Tibial artery (tissue), 4 donors: ENCODE data around the gene CTSZ.
A peak's percentile ranks its signal among the peaks of the same experiment; 100 is the strongest.
"Not testable (repeated sequence)": the region's sequence is repeated elsewhere in the genome, so short reads cannot be mapped to it uniquely, and the experiment has no call there.

ENCODE experiments used
- DNase-seq, 2 donors: peaks; one replicate each; pipeline ENCODE4 v3.0.0-alpha.2; 2019
- H3K27ac ChIP-seq, 2 donors: fragments of 200-600 bp; sonication (generic) in 1 of 2; 1 replicate in 1 of 2; 2 replicates in 1 of 2; pipeline ENCODE4 v1.5.1; 2018 to 2019; ENCODE audit warnings: mild to moderate bottlenecking in 1 of 2
- H3K27me3 ChIP-seq, 2 donors: fragments of 200-600 bp; sonication (generic) in 1 of 2; one replicate each; pipeline versions ENCODE4 v1.5.1 to v1.6.0; 2016 to 2019
- H3K36me3 ChIP-seq, 3 donors: fragments of 200-600 bp; sonication (generic) in 2 of 3; one replicate each; pipeline ENCODE4 v1.5.1; 2016 to 2019; ENCODE audit warnings: mild to moderate bottlenecking in 2 of 3
- H3K4me1 ChIP-seq, 4 donors: fragments of 200-600 bp; sonication (generic) in 2 of 4; 1 replicate in 3 of 4; 2 replicates in 1 of 4; pipeline ENCODE4 v1.5.1; 2016 to 2019
- H3K4me3 ChIP-seq, 2 donors: fragments of 200-600 bp; sonication (generic) in 1 of 2; 1 replicate in 1 of 2; 2 replicates in 1 of 2; pipeline ENCODE4 v1.5.1; 2018 to 2019; ENCODE audit warnings: mild to moderate bottlenecking in 2 of 2
- H3K9me3 ChIP-seq, 3 donors: fragments of 200-600 bp; sonication (generic) in 1 of 3; one replicate each; pipeline ENCODE4 v1.5.1; 2016 to 2019
- intact Hi-C: fragments of 100-400 bp; cut with DNase I; formaldehyde crosslinking; loops from one replicate; pipeline ENCODE4 v1.15.0; 2023; ENCODE audit warnings: low total_unique reads
- TF ChIP-seq, protein P1 (sequence below), 2 experiments: fragments of 200-600 bp in 1 of 2; fragments of 450-650 bp in 1 of 2; IDR thresholded peaks; one replicate each; pipeline ENCODE4 v1.5.1; 2017 to 2019; ENCODE audit warnings: antibody characterized with exemption in 2 of 2, mild to moderate bottlenecking in 1 of 2, moderate library complexity in 1 of 2

Gene CTSZ

DNA sequence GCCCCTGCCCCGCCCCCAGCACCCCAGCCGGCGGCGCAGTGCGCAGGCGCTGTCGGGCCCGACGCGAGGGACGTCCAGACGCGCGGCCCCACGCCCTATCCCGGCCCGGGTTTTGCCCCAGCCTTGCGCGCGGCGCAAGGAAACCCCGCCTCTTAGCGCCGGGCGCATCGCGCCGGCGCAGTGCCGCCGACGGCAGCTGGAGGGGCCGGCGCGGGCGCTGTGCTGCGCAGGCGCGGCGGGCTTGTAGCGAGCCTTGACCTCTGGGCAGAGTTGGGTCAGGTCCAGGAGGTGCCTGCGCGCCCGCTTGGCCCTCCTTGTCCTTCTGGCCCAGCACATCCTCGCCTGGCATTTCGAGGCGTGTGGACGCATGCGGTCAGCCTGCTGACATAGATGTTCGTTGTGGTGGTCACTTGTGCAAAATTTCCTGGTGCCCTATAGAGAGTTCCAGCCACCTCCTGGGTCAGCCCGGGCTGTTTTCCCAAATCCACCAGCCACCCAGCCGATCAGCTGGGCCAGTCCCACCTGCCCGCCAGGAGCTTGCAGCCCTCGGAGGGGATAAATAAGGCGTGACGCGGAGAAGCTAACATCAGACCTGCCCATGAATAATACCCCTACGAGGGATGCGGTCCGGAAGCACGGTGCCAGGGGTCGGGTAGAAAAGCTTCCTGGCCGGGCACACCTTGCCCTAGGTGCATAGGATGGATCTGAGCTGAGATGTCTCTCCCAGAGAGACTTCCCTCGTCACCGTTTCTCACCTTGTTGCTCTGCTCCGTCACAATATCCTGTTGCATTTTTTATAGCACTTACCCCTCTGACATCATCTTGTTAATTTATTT, 36.0 kb upstream of the CTSZ start:
- Histone ChIP-seq H3K27me3 (no peaks in the 10 kb centered on the region), H3K4me3 (peak overlapping the region; percentile 70 to 78), H3K36me3 (peaks cover 3 to 7% (median 3%) of the 10 kb centered on the region in 3 donors), H3K27ac (peak overlapping the region; percentile 73 to 76), H3K4me1 (peaks cover 0 to 33% (median 17%) of the 10 kb centered on the region in 4 donors), H3K9me3 (no peaks in the 10 kb centered on the region)
- intact Hi-C loops = no loop called here
- TF ChIP-seq, protein P1, sequence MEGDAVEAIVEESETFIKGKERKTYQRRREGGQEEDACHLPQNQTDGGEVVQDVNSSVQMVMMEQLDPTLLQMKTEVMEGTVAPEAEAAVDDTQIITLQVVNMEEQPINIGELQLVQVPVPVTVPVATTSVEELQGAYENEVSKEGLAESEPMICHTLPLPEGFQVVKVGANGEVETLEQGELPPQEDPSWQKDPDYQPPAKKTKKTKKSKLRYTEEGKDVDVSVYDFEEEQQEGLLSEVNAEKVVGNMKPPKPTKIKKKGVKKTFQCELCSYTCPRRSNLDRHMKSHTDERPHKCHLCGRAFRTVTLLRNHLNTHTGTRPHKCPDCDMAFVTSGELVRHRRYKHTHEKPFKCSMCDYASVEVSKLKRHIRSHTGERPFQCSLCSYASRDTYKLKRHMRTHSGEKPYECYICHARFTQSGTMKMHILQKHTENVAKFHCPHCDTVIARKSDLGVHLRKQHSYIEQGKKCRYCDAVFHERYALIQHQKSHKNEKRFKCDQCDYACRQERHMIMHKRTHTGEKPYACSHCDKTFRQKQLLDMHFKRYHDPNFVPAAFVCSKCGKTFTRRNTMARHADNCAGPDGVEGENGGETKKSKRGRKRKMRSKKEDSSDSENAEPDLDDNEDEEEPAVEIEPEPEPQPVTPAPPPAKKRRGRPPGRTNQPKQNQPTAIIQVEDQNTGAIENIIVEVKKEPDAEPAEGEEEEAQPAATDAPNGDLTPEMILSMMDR (IDR thresholded peaks at IDR 0.05) = peak in 1 of 2 experiments; percentile 29
- DNase-seq = peak; percentile 86 to 95

DNA sequence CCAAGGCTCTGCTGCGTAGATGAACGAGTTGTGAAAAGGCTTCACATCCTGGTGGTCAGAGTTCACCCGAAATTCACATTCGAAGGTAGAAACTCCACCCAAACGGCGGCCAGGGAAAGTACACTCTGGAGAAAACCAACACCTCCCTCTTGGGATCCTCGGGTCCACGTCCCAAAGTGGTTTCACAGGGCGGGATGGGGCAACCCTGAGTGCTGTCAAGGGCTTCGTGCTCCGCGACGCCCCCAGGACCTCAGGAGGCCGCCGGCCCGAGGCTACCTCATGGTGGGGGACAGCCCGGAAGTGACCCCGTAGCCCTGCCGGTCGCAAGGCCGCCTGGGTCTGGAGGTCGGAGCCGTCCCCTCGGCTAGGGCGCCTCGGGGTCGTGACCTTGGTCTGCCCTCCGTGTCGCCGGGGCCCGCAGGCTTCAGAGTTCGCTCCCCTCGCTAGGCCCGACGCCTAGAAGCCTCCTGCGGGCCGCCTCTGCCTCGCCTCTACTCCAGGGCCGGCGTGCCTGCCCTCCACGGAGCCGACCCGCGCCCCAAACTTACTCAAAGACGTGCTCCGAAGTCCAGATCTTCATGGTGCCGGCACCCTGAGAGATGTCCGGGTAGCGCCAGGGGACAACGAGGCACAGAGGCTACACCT, 35.2 kb upstream of the CTSZ start, which contains the start of gene PRELID3B:
PRELID3B (minus strand) TSS at position 636 of the 645 bp plus-strand sequence; CDS start at position 580, 56 bp downstream.
- H3K36me3 ChIP-seq = peaks cover 9 to 14% (median 11%) of the 10 kb centered on the region in 3 donors
- H3K27ac ChIP-seq = peak within 1 kb of the TSS; percentile 73 to 76
- intact Hi-C loops = no loop called here
- H3K9me3 ChIP-seq = no peaks in the 10 kb centered on the region
- H3K27me3 ChIP-seq = no peaks in the 10 kb centered on the region
- DNase-seq = peak; percentile 31 to 70
- H3K4me1 ChIP-seq = peaks cover 0 to 33% (median 17%) of the 10 kb centered on the region in 4 donors
- TF ChIP-seq, protein P1 (IDR thresholded peaks at IDR 0.05) = no peak
- peak within 1 kb of the TSS; percentile 70 to 78 for H3K4me3 ChIP-seq

DNA sequence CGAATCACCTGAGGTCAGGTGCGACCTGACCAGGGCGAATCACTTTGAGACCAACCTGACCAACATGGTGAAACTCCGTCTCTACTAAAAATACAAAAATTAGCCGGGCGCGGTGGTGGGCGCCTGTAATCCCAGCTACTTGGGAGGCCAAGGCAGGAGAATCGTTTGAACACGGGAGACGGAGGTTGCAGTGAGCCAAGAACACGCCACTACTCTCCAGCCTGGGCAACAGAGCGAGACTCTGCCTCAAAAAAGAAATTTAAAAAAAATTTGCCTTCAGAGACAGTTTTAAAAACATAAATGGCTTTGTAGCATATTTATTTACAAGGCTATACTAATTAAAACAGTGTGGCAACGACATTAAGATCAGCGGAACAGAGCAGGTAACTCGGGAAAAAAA, 34.4 kb upstream of the CTSZ start:
- H3K36me3 ChIP-seq = peaks cover 11 to 22% (median 15%) of the 10 kb centered on the region in 3 donors
- H3K27ac ChIP-seq, H3K9me3 ChIP-seq, H3K27me3 ChIP-seq, DNase-seq, intact Hi-C loops: not testable (repeated sequence)
- H3K4me3 ChIP-seq = peak overlapping the region; percentile 70 to 78
- peaks cover 0 to 33% (median 17%) of the 10 kb centered on the region in 4 donors for H3K4me1 ChIP-seq

DNA sequence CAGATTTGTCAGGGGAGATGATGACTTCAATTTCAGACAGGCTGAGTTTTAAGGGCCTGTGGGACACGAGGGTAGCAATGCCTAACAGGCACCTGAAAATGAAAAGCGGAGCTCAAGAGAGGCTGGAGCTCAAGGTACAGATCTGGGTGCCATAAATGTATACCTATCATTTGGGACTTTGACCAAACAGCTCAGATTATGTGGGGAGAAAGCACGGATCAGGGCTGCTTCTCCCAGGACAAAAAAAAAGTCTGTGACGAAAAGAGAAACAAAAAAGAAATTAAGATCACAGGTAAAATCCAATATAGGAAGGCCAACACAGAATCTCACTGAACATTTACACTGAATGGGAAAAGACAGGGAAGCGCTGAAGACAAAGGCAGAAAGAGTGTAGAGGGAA, 33.6 kb upstream of the CTSZ start:
- no peak for DNase-seq
- no peaks in the 10 kb centered on the region for H3K27me3 ChIP-seq
- no peak overlapping the region for H3K27ac ChIP-seq
- intact Hi-C loops = no loop called here
- peaks cover 0 to 33% (median 17%) of the 10 kb centered on the region in 4 donors for H3K4me1 ChIP-seq
- H3K9me3 ChIP-seq = no peaks in the 10 kb centered on the region
- H3K36me3 ChIP-seq = peaks cover 18 to 30% (median 23%) of the 10 kb centered on the region in 3 donors
- TF ChIP-seq, protein P1 (IDR thresholded peaks at IDR 0.05) = no peak
- H3K4me3 ChIP-seq = no peak overlapping the region

DNA sequence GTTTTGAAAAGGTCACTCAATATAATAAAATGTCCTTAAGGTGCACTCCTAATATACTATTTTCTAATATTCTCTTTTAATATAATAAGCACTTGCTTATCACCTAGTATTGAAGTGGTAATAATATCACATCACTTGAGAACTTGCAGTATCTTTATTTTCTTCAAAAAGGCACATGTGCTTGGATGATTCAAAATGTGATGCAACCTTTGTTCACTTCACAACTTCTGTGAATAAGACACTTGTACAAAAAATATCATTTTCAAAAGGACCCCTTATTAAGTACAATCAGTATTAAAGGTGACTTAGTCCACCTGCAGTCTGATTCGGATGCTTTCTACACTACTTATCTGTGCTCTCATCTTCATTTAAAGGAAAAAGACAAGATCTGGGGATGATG, 32.2 kb upstream of the CTSZ start:
- Histone ChIP-seq H3K9me3 (no peaks in the 10 kb centered on the region), H3K4me1 (peaks cover 0 to 33% (median 17%) of the 10 kb centered on the region in 4 donors), H3K27me3 (no peaks in the 10 kb centered on the region), H3K27ac (no peak overlapping the region), H3K36me3 (peaks cover 23 to 44% (median 31%) of the 10 kb centered on the region in 3 donors), H3K4me3 (no peak overlapping the region)
- TF ChIP-seq, protein P1 (IDR thresholded peaks at IDR 0.05) = no peak
- intact Hi-C loops = no loop called here
- no peak for DNase-seq

DNA sequence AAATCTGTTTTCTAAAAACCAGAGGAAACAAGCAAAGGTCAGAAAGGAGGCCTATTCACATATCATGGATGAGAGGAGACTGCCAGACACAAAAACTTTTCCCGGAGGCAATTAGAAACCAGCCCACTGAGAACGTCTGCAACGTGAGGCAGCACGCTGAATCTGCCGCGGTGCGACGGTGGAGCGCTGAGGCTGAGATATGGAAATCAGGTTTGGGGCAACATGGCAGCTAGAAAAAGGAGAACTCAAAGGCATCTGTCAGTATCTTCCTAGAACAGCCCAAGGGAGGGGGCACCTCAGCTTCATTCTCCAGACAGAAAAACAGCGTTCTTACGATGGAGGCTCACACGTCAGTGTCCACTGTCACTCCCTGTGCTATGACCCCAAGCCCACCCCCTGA, 30.3 kb upstream of the CTSZ start:
- Histone ChIP-seq H3K4me1 (peaks cover 0 to 30% (median 13%) of the 10 kb centered on the region in 4 donors), H3K27me3 (no peaks in the 10 kb centered on the region), H3K27ac (no peak overlapping the region), H3K36me3 (peaks cover 23 to 44% (median 31%) of the 10 kb centered on the region in 3 donors), H3K4me3 (no peak overlapping the region), H3K9me3 (no peaks in the 10 kb centered on the region)
- no peak for DNase-seq
- intact Hi-C loops = no loop called here
- TF ChIP-seq, protein P1 (IDR thresholded peaks at IDR 0.05) = no peak
